Retina (tissue), 1 donor: ENCODE results near the gene L3HYPDH.

ENCODE experiments used
- DNase-seq: peaks from one replicate; pipeline ENCODE4 v3.0.0-alpha.2; 2016

L3HYPDH gene

DNA sequence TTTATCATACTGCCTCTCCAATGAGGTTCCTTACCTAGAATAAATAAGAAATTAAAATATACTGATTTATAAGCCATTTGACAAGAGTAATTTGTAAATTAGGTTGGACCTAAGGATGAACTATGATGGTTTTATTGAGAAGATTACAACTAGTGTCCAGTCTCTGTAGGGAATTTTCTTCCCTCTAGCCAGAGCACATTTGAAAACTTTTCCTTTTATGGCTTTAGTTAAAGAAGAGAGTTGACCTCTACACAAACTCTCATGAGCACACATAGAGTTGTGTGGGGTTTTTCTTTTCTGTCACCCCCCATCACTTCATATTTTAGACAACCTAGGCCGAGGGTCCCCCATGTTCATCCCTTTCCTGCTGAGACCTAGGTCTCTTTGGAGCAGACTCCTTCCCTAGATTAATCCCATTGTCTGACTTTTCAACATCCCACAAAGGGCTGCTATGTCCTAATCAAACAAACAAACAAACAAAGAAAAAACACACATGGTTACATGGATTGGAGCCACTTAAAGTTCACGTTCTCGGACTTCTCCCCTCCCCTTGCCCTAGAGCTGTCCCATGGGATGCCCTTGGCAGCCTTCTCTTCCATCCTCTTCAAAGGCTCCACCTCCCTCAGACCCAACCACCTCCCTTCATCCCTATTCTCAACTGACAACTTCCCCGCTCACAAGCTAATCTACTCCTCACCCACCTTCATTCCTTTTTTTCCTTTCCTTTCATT lies 59.7 kb downstream of the L3HYPDH start:
- DNase-seq, result no peak
